Fibroblast of skin of left biceps (primary cell): Measurements from ENCODE around the gene FAM3C.
"Not testable (repeated sequence)": the region's sequence is repeated elsewhere in the genome, so short reads cannot be mapped to it uniquely, and the experiment has no call there.

ENCODE experiments used
- DNase-seq, 2 experiments: peaks; one replicate each; pipeline ENCODE4 v3.0.0-alpha.2; 2013; ENCODE audit warnings: low read depth in 2 of 2

Gene FAM3C

GRCh38 chr7:121331048-121331447 is 65.1 kb downstream of the FAM3C start:
- no peak for DNase-seq

DNA sequence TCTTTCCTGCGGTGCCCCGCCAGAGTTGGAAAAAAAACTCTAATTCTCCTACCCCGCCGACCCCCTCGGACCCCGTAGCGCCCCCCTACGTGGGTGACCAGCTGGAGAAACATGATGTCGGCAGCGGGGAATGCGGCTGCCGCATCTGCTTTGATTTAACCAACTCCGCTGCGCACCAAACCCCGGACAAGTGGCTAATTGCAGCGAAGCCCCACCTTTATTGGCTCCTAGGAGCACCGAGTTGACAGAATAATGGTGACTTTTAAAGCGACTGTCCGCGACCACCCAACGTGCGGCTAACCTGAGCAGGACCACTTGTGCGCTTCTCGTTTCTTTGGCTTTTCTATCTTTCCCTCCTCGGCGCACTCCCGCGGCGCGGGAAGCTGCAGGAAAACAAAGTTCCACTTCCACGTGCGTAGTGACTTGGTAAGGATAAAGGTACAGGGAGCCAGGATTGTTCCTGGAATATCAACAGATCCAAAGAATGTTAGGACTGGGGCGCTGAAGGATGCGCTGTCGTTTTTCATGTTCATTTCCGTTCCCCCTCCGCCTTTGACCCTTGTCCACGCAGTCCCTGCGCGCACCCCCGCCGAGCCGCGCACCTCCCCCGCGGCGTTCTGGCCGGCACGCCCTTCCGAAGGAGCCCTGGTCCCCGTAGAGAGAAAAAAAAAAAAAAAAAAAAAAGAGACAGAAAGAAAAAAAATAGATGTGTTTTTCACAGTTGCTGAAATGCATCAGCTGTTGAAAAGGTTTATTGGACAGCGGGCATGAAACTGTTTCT is 65.9 kb downstream of the FAM3C start:
- no peak for DNase-seq

DNA sequence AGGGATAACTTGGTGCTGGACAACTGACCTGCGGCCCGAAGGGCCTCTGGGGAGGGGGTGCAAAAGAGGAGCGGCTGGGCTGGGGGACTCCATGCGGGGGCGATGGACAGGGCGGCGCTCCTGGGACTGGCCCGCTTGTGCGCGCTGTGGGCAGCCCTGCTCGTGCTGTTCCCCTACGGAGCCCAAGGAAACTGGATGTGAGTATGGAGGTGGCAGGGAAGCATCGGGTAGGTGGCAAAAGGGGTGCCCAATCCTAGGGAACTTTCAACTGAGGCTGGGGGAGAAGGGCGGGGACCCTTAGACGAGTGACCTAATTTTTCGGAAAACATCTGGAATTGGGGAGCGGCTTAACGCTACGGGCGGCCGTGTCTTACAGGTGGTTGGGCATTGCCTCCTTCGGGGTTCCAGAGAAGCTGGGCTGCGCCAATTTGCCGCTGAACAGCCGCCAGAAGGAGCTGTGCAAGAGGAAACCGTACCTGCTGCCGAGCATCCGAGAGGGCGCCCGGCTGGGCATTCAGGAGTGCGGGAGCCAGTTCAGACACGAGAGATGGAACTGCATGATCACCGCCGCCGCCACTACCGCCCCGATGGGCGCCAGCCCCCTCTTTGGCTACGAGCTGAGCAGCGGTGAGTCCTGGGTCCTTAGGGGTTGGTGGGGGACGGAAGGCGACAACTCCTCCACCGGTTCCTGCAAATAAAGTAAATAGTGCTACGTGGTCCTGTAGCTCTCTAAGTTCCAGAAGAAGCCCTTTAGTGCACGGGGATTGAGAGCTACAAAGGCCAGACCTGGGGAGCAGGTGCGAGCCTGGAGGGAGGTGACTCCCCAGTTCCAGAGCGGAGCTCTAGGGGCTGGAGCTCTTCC is 66.7 kb downstream of the FAM3C start:
- no peak for DNase-seq

GRCh38 chr7:121328508-121329190 is 67.5 kb downstream of the FAM3C start, which contains the start of gene WNT16:
WNT16 (plus strand) TSS chr7:121329000; CDS start chr7:121329293, 293 bp downstream.
- DNase-seq = no peak

DNA sequence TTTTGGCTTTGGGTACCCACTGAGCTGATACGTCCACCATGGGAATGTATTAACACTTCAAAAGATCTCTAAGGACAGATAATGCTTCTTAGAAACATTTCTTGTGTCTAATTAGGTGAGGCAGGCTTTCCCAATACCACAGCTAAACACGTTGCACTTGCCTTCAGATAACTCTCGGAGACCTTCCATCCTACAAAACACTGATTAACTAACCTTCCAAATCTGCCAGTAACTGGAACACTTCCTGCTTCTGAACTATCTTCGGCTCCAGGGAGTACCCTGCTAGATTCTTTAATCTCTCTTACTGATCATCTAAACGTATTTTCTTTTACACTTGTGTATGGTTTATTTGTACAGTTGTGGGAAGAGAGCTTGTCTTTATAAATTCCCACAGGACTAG is 68.4 kb downstream of the FAM3C start:
- DNase-seq = no peak

DNA sequence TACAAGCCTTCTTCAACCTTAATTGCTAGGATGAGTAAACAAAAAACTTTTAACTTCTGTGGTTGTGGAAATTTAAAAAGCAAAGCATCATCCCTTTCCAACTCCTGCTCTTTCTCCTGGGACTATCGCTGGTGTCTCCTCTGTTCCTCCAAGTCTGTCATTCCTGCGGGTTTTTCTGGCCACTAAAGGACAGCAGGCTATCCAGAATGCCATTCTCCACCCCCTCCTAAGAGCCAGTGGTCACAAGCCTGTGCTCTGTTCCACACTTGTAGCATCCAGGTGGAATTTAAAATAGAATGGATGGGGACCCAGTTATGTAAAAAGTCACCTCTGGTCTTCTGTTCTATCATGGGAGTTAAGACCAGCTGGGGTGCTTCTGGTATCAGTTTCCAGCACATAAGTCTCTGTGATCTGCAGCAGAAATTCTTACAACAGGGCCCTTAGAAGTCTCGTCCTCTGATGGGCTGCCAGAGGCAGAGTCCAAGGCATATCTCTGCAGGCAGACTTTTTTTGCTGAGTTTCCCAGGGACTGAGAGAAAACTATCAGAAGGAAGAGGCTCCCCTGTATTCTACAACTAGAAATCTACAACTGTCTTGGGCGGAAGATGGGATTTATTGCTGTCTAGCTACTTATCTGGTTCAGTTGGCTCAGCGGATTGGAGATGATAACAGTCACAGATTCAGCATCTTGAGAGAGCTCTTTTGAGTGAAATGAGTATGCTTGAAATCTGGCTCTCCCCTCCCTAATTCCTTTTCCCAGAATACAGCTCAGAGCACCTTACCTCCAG is 72.4 kb downstream of the FAM3C start:
- no peak for DNase-seq

- no peak for DNase-seq
Observed at GRCh38 chr7:121322460-121322859, 73.6 kb downstream of the FAM3C start.

DNA sequence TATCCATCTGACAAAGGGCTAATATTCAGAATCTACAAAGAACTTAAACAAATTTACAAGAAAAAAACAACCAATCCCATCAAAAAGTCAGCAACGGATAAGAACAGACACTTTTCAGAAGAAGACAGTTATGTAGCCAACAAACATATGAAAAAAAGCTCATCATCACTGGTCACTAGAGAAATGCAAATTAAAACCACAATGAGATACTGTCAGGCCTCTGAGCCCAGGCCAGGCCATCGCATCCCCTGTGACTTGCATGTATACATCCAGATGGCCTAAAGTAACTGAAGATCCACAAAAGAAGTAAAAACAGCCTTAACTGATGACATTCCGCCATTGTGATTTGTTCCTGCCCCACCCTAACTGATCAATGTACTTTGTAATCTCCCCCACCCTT is 80.9 kb downstream of the FAM3C start:
- DNase-seq = not testable (repeated sequence)

DNA sequence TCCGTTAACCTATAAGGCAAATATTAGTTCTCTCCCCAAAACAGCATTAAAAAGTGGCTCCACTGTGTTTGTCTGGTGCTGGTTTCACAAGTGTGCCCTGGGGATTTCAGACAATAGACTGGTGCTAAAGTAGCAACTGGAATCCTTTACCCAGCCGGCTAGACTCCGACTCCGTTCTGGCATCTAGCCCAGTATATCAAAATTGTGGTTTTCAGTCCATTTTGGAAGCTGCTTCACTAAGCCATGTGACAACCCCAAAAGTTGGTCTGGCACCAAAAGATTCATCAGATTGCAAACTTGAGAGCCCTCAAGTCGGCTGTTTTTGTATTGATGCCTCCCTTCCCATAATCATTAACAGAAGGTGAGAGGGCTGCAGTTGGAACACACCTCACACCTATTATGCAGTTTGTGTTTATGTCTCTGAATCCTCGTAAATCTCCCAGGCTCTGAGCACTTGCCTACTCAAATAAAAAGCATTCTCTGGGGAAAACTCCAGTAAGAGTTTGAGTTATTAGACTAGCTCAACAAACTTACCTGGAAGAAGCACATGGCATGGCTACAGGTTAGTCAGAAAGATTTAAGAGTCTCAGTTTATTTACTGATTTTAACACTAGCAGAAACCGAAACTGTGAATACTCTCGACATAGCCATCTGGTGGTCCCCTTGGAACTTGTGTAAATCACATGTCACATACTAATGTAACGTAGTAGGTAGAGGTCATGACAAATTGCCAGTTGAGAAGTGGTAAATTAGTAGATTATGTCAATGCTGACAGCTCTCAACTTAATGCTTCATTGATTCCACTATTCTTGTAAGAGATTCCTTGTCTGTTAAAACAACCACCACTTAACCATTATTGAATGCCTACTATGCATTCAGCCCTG is 82.1 kb downstream of the FAM3C start:
- peak in 1 of 2 experiments; percentile 45 for DNase-seq

GRCh38 chr7:121313220-121313792 is 82.8 kb downstream of the FAM3C start:
- no peak for DNase-seq

DNA sequence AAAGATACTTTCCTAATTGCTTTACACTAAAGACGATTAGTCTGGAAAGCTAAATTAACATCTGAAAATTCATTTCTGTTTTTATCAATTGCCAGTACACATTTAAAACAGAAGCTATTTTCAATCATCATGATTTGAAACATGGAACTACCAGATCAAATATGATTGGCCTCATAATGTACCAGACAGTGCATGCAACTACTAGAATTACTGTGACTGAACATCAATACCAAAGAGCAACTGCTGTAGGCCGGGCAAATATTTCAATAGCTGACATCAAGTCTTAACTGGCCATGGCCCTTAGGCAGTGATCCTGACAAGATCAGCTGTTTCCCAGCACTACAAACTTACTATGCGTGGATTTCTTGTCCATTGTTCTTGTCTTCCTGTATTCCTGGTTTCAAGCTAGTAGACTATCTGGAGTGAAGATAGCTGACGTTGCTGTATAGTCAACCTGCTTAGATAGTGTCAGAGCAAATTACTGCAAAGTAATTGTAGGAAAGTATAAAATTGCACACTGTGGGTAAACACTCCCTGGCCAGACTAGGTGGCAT is 89.0 kb downstream of the FAM3C start:
- no peak for DNase-seq

GRCh38 chr7:121306565-121306964 is 89.5 kb downstream of the FAM3C start:
- no peak for DNase-seq

DNA sequence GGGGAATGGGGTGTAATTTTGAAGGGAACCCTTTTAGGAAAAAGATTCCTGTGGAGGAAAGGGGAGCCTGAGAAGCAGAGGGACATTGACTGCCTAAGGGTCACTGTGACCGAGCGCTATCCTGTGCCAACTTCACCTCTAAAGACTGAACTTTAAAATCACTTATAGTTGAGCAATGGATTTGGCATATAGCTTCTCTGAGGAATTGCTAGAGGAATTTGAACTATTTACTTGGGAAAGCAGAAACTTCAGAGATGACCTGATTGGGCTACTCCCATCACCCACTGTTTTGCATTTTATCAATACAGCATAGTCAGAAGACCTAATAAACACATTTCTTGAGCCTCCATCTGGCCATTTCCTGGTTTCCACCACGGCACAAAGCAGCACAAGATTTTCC is 91.0 kb downstream of the FAM3C start:
- no peak for DNase-seq

DNA sequence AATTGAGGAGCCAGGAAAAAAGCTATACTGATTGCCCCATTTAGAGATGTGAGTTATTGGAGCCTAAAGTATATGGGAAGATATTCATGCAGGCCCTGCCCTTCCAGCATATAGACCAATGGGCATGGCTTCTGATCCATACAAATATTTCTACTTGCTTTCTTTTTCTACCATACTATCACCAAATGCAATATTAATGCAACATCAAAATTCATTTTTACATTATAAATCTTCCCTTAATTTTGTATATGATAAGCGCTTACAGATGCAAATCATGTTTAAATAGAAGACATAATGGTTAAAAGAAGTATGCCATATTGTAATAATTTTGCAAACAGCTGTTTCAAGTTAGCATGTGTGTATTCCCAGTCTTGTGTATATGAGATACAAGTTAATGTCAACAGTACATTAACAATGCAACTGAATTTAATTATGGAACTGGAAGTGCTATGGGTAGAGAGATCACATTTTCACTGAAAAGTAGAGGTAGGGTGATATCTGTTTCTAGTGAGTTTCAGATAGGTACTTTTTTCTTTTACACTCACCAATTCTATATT is 91.9 kb downstream of the FAM3C start:
- peak in 1 of 2 experiments; percentile 47 for DNase-seq

DNA sequence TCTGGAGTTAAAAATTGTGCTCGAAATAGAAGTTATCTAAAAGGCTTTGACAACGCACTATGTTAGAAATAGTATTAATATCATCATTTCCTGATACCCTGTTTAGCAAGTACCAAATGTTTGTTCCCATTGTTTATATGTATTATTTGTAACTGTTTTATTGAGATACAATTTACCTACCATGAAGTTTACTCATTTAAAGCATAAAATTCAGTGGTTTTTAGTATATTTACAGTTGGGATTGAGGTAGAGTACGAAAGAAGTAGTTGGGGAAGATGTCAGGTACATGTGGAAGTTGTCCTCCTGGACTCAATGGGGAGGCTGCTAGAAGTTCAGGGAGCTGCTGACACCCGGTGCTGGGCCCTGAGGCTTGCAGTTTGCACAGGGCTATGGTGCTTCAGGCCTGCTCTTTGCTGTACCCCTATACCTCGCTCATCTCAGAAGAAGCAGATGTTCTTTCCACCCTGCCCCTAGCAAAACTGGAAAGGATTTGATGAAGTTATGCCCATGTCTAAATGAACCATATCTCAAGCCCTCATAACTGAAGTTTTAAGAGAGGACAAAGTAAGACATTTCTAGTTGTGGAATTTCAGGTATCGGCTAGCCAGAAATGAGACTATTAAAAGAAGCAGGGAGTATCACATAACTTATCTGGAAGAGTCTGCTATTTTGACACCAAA is 92.5 kb downstream of the FAM3C start:
- DNase-seq = no peak

DNA sequence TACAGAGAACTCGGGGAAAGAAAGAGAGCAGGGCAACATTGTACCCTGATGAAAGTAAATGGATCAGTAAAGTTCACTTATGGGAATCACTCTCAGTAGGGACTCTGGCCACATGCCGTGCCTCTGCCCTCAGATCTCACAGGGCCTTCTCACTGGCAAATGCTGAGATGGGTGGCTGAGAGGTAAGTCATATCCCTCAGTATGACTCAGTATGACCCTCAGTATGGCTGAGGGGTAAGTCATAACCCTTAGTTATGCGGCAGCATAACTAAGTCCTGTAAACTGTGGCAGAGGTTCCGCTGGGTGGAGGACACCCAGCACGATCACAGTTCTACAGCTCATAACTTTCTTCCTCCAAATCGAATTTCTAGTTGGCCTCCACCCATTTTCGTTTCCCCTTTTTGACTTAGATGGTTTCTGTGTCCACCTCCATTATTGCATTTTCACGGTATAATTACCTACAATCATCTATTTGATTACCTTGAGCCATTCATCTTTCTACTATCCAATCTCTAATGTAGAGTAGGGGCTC is 93.8 kb downstream of the FAM3C start:
- no peak for DNase-seq

DNA sequence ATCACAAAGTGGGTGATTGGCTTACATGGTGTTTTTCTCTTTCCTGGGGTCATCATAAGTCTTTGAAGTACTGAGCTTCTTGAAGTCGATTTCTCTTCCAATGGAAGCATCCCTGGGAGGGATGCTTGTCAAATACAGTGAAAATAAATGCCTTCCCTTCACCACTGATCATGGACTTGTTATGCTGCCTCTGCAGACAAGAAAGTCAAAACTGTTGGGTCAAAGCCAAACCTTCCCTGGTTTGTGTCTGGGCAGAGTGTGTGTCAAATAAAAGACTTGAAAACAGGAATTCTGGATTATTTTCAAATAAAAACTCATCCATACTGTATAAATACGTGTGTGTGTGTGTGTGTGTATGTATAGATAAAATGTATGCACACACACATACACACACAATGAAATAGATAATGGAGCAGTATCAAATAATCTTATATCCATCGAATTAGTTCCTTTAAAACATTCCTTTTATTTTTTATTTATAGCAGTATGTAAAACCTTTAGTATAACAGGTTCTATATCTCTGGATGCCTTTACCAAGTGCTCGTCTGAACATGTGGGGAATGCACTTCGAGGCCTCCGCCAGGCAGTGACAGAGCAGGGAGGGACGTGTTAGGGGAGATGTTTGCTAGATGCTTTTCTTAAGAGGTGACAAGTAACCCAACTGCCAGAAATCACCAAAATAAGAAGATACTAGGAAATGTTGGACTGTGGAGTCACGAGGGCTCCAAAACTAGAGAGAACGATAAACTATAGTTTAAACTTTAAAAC is 94.5 kb downstream of the FAM3C start:
- no peak for DNase-seq
